Suprapubic skin (tissue), 4 donors: Measurements from ENCODE around the gene CD274. TPM values are rescaled to one million over a fixed set of nuclear protein-coding genes. Genes with fewer than 3 reads are reported as not detected.

Experiments
- DNase-seq, 2 donors: peaks; one replicate each; pipeline ENCODE4 v3.0.0-alpha.2; 2019; ENCODE audit warnings: low spot score in 2 of 2
- H3K27ac ChIP-seq: fragments of 200-600 bp; sonication (generic); one replicate; pipeline ENCODE4 v1.5.1; 2019
- H3K27me3 ChIP-seq: fragments of 200-600 bp; sonication (generic); one replicate; pipeline ENCODE4 v1.5.1; 2019
- H3K36me3 ChIP-seq: fragments of 200-600 bp; sonication (generic); one replicate; pipeline ENCODE4 v1.5.1; 2019
- H3K4me1 ChIP-seq: fragments of 200-600 bp; sonication (generic); one replicate; pipeline ENCODE4 v1.5.1; 2019
- H3K4me3 ChIP-seq: fragments of 200-600 bp; sonication (generic); one replicate; pipeline ENCODE4 v1.5.1; 2019; ENCODE audit warnings: mild to moderate bottlenecking
- H3K9me3 ChIP-seq: fragments of 200-600 bp; sonication (generic); one replicate; pipeline ENCODE4 v1.5.1; 2019
- EP300 ChIP-seq: sonication (generic); formaldehyde crosslinking; IDR thresholded peaks from one replicate; pipeline ENCODE4 v1.6.1; 2017; ENCODE audit warnings: antibody characterized with exemption
- POLR2A ChIP-seq, 2 donors: fragments of 450-650 bp; IDR thresholded peaks; one replicate each; pipeline ENCODE4 v1.6.1; 2017; ENCODE audit warnings: antibody characterized with exemption in 2 of 2, mild to moderate bottlenecking in 2 of 2, moderate library complexity in 2 of 2
- POLR2AphosphoS5 ChIP-seq, 3 donors: sonication (generic); formaldehyde crosslinking; IDR thresholded peaks; one replicate each; pipeline ENCODE4 v1.6.1; 2017; ENCODE audit warnings: antibody characterized with exemption in 3 of 3
- WGBS: methylation state at CpG from one replicate; pipeline ENCODE4 v1.1.5; 2018; 5-methylcytosine and 5-hydroxymethylcytosine counted together
- total RNA-seq, 4 donors: library from RNA; depleted of rRNA; stranded (reverse); fragments of >200 nt; gene quantifications; one replicate each; pipeline ENCODE4 v1.1.0, GENCODE V29; 2016
- TF ChIP-seq, protein P1 (sequence below), 2 donors: fragments of 200-600 bp in 1 of 2; fragments of 450-650 bp in 1 of 2; sonication (generic) in 1 of 2; IDR thresholded peaks; one replicate each; pipeline ENCODE4 v1.5.1; 2016 to 2019; ENCODE audit warnings: antibody characterized with exemption in 2 of 2, mild to moderate bottlenecking in 1 of 2, moderate library complexity in 1 of 2

CD274 gene
- total RNA-seq, 4 donors from 2014 or later = 0.15 to 1.6 (median 0.64) TPM; not detected in 1

GRCh38 chr9:5518171-5518936, 68.0 kb downstream of the CD274 start:
- TF ChIP-seq POLR2A (IDR thresholded peaks at IDR 0.05) (no peak), EP300 (no peak), POLR2AphosphoS5 (IDR thresholded peaks at IDR 0.05) (no peak)
- TF ChIP-seq, protein P1, sequence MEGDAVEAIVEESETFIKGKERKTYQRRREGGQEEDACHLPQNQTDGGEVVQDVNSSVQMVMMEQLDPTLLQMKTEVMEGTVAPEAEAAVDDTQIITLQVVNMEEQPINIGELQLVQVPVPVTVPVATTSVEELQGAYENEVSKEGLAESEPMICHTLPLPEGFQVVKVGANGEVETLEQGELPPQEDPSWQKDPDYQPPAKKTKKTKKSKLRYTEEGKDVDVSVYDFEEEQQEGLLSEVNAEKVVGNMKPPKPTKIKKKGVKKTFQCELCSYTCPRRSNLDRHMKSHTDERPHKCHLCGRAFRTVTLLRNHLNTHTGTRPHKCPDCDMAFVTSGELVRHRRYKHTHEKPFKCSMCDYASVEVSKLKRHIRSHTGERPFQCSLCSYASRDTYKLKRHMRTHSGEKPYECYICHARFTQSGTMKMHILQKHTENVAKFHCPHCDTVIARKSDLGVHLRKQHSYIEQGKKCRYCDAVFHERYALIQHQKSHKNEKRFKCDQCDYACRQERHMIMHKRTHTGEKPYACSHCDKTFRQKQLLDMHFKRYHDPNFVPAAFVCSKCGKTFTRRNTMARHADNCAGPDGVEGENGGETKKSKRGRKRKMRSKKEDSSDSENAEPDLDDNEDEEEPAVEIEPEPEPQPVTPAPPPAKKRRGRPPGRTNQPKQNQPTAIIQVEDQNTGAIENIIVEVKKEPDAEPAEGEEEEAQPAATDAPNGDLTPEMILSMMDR (IDR thresholded peaks at IDR 0.05) = no peak
- Histone ChIP-seq H3K4me1 (peaks cover 12% of the 10 kb centered on the region), H3K9me3 (no peaks in the 10 kb centered on the region), H3K27ac (no peak overlapping the region), H3K36me3 (no peaks in the 10 kb centered on the region), H3K4me3 (no peak overlapping the region), H3K27me3 (no peaks in the 10 kb centered on the region)
- 29% methylated on average over 2 of the region's 2 CpGs for WGBS
- DNase-seq = no peak

GRCh38 chr9:5518937-5519319, 68.6 kb downstream of the CD274 start:
- WGBS = 78% methylated on average over 2 of the region's 2 CpGs
- Histone ChIP-seq H3K27me3 (no peaks in the 10 kb centered on the region), H3K27ac (no peak overlapping the region), H3K9me3 (no peaks in the 10 kb centered on the region), H3K4me1 (peaks cover 12% of the 10 kb centered on the region), H3K36me3 (no peaks in the 10 kb centered on the region), H3K4me3 (no peak overlapping the region)
- TF ChIP-seq, protein P1 (IDR thresholded peaks at IDR 0.05) = no peak
- TF ChIP-seq POLR2A (IDR thresholded peaks at IDR 0.05) (no peak), POLR2AphosphoS5 (IDR thresholded peaks at IDR 0.05) (no peak), EP300 (no peak)
- DNase-seq = no peak

Other genes with a start within 250 kb of the CD274 start
- not detected for gene INSL4, start 219.1 kb upstream of the CD274 start, total RNA-seq
- gene RLN2, start 145.8 kb upstream of the CD274 start, total RNA-seq = not detected
- not detected for gene RLN1, start 110.7 kb upstream of the CD274 start, total RNA-seq
- 10 to 100 TPM in 3 of 4 donors, 1 to 10 TPM in 1; 6.9 to 18.5 (median 13.4) TPM for gene PLGRKT, start 12.6 kb upstream of the CD274 start, total RNA-seq
- 1 to 10 TPM in 2 of 4 donors, under 1 TPM in 2; 0.49 to 2.2 (median 0.99) TPM for gene PDCD1LG2, start 60.0 kb downstream of the CD274 start, total RNA-seq
- gene RIC1, start 178.6 kb downstream of the CD274 start, total RNA-seq = 10 to 100 TPM; 40.5 to 76.0 (median 43.4) TPM